IPS-15b (cell line): ENCODE measurements around the gene NSUN7.

ENCODE experiments used
- H3K27me3 ChIP-seq: one replicate; pipeline ENCODE4 v1.6.1; 2013; ENCODE audit warnings: low read length; ENCODE audit not compliant: control insufficient read depth, insufficient read depth
- H3K36me3 ChIP-seq: one replicate; pipeline ENCODE4 v1.6.1; 2013; ENCODE audit warnings: low read length; ENCODE audit not compliant: control insufficient read depth, insufficient read depth
- H3K4me1 ChIP-seq: one replicate; pipeline ENCODE4 v1.6.1; 2013; ENCODE audit warnings: mild to moderate bottlenecking, low read length; ENCODE audit not compliant: control insufficient read depth, insufficient read depth
- H3K4me3 ChIP-seq: one replicate; pipeline ENCODE4 v1.5.1; 2013; ENCODE audit warnings: low read depth, low read length
- H3K9ac ChIP-seq: one replicate; pipeline ENCODE4 v1.6.1; 2013; ENCODE audit warnings: low read depth, mild to moderate bottlenecking, low read length
- H3K9me3 ChIP-seq: one replicate; pipeline ENCODE4 v1.6.1; 2013; ENCODE audit warnings: mild to moderate bottlenecking, low read length; ENCODE audit not compliant: control insufficient read depth, insufficient read depth

The NSUN7 gene

DNA sequence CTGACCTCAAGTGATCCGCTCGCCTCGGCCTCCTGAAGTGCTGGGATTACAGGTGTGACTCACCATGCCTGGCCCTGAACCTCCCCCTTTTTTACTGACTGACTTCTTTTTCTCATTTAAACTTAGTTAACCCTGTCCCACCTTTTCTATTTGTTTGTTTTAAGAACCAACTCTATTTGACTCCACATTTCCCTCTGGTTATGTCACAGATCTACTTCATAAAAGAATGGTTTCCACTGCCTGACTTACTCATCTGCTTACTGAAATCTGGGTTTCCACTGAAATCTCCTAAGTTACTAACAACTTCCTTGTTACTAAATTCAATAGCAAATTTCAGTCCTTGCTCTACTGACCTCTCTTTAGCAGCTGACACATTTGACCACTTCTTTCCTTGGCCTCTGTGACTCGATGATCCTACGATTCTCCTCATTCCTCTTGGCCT is 28.0 kb upstream of the NSUN7 start:
- H3K4me1 ChIP-seq = peaks cover 7% of the 10 kb centered on the region
- no peak overlapping the region for H3K9ac ChIP-seq
- H3K4me3 ChIP-seq = no peak overlapping the region
- H3K27me3 ChIP-seq = no peaks in the 10 kb centered on the region
- H3K9me3 ChIP-seq = no peaks in the 10 kb centered on the region
- no peaks in the 10 kb centered on the region for H3K36me3 ChIP-seq

- Histone ChIP-seq H3K4me1 (peaks cover 7% of the 10 kb centered on the region), H3K27me3 (no peaks in the 10 kb centered on the region), H3K36me3 (no peaks in the 10 kb centered on the region), H3K9ac (no peak overlapping the region), H3K9me3 (no peaks in the 10 kb centered on the region), H3K4me3 (no peak overlapping the region)
Observed at GRCh38 chr4:40722576-40723161, 27.1 kb upstream of the NSUN7 start.

GRCh38 chr4:40723728-40724127 is 26.0 kb upstream of the NSUN7 start:
- no peaks in the 10 kb centered on the region for H3K27me3 ChIP-seq
- no peaks in the 10 kb centered on the region for H3K36me3 ChIP-seq
- H3K4me3 ChIP-seq = no peak overlapping the region
- no peaks in the 10 kb centered on the region for H3K9me3 ChIP-seq
- H3K4me1 ChIP-seq = peaks cover 5% of the 10 kb centered on the region
- no peak overlapping the region for H3K9ac ChIP-seq

- Histone ChIP-seq H3K4me1 (peaks cover 7% of the 10 kb centered on the region), H3K36me3 (no peaks in the 10 kb centered on the region), H3K4me3 (no peak overlapping the region), H3K9ac (no peak overlapping the region), H3K9me3 (no peaks in the 10 kb centered on the region), H3K27me3 (no peaks in the 10 kb centered on the region)
Observed at GRCh38 chr4:40728333-40728732, 21.4 kb upstream of the NSUN7 start.

- Histone ChIP-seq H3K9ac (no peak overlapping the region), H3K27me3 (no peaks in the 10 kb centered on the region), H3K4me3 (no peak overlapping the region), H3K4me1 (peaks cover 7% of the 10 kb centered on the region), H3K9me3 (no peaks in the 10 kb centered on the region), H3K36me3 (no peaks in the 10 kb centered on the region)
Observed at GRCh38 chr4:40729555-40729954, 20.2 kb upstream of the NSUN7 start.

DNA sequence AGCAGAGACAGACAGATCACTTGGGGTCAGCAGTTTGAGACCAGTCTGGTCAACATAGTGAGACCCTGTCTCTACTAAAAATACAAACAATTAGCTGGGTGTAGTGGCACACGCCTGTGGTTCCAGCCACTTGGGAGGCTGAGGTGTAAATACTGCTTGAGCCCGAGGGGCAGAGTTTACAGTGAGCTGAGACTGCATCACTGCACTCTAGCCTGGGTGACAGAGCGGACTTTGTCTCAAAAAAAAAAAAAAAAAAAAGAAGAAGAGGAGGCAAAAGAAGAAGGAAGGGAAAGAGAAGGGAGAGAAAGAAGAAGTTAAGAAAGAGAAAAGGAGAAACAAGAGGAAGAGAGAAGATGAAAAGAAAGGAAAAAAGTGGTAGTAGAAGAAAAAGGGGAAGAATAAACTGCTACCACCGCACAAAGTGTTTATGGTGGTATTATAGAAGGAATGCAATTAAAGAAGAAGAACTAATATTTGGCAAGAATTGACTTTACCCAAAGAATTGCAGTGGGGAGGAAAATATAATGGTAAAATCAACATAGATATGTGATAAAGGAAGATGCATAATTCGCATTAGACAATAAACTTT is 19.6 kb upstream of the NSUN7 start:
- H3K4me1 ChIP-seq = peaks cover 7% of the 10 kb centered on the region
- H3K27me3 ChIP-seq = no peaks in the 10 kb centered on the region
- no peak overlapping the region for H3K9ac ChIP-seq
- no peaks in the 10 kb centered on the region for H3K9me3 ChIP-seq
- no peaks in the 10 kb centered on the region for H3K36me3 ChIP-seq
- H3K4me3 ChIP-seq = no peak overlapping the region

GRCh38 chr4:40731361-40731760 is 18.4 kb upstream of the NSUN7 start:
- Histone ChIP-seq H3K9ac (no peak overlapping the region), H3K9me3 (no peaks in the 10 kb centered on the region), H3K4me3 (no peak overlapping the region), H3K27me3 (no peaks in the 10 kb centered on the region), H3K4me1 (peaks cover 7% of the 10 kb centered on the region), H3K36me3 (no peaks in the 10 kb centered on the region)

DNA sequence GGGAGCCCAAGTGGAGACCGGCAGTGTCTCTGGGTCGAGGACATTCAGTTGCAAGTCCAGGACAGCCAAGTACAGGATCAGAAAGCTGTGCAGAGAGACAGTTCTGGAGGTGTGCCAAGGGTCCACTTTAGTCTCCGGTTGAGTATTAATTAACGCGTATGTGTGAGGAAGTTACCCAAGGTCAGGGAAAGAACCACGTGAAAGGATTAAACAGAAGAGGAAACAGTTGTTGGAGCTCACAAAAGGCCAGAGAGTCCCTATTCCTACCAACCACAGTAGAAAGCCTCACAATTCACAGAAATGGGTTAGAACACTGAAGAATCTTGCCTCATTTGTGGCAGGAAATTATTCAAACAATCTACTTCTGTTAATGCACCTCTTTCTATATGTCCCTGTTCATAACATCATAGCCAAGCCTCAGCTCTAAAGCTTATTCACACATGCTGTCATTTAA is 17.9 kb upstream of the NSUN7 start:
- Histone ChIP-seq H3K4me1 (peaks cover 7% of the 10 kb centered on the region), H3K36me3 (no peaks in the 10 kb centered on the region), H3K9me3 (no peaks in the 10 kb centered on the region), H3K27me3 (no peaks in the 10 kb centered on the region), H3K9ac (no peak overlapping the region), H3K4me3 (no peak overlapping the region)

GRCh38 chr4:40733752-40734151 is 16.0 kb upstream of the NSUN7 start:
- no peaks in the 10 kb centered on the region for H3K27me3 ChIP-seq
- no peak overlapping the region for H3K4me3 ChIP-seq
- no peaks in the 10 kb centered on the region for H3K36me3 ChIP-seq
- peaks cover 4% of the 10 kb centered on the region for H3K4me1 ChIP-seq
- H3K9ac ChIP-seq = no peak overlapping the region
- H3K9me3 ChIP-seq = no peaks in the 10 kb centered on the region

DNA sequence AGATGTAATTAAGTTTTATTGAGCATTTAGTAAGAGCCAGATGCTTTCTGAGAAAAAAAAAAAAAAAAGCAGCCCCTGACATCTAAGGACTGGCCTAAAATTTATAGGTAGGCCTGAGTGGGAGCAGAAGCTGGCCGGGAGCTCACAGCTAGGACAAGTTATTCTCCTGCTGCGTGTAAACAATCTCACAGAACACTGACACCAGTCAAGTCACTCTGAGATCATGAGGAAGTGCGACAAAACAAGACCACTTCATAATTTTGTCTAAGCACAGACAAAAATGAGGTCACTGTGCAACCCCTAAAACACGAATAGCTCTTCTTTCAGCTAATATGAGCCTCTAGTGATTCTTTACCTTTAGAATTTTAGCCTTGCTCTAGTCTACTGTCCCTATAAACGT is 15.3 kb upstream of the NSUN7 start:
- no peaks in the 10 kb centered on the region for H3K36me3 ChIP-seq
- no peak overlapping the region for H3K4me3 ChIP-seq
- peaks cover 4% of the 10 kb centered on the region for H3K4me1 ChIP-seq
- H3K9me3 ChIP-seq = no peaks in the 10 kb centered on the region
- no peaks in the 10 kb centered on the region for H3K27me3 ChIP-seq
- H3K9ac ChIP-seq = no peak overlapping the region

DNA sequence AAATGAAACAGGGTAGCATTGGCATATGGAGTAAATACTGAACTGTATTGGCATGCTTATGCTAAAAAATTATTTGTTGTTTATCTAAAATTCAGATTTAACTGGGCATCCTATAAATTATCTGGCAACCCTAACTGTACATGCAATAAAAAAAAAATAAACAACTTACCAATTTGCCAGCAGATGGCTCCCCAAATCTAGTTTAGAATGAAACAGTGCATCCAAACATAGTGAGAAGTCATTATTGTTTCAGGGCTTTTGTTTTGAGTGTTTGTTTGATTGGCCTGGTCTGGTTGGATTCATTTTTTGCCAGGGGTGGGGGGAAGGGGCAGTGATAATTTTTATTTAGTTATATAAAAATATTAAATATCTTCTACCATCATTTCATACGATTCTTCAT is 12.8 kb upstream of the NSUN7 start:
- Histone ChIP-seq H3K4me1 (peaks cover 1% of the 10 kb centered on the region), H3K36me3 (no peaks in the 10 kb centered on the region), H3K4me3 (no peak overlapping the region), H3K27me3 (no peaks in the 10 kb centered on the region), H3K9ac (no peak overlapping the region), H3K9me3 (no peaks in the 10 kb centered on the region)

GRCh38 chr4:40737879-40738278 is 11.9 kb upstream of the NSUN7 start:
- no peaks in the 10 kb centered on the region for H3K4me1 ChIP-seq
- H3K9me3 ChIP-seq = no peaks in the 10 kb centered on the region
- no peaks in the 10 kb centered on the region for H3K36me3 ChIP-seq

More at GRCh38 chr4:40737879-40738278, 11.9 kb upstream of the NSUN7 start:
- Histone ChIP-seq H3K9ac (no peak overlapping the region), H3K4me3 (no peak overlapping the region), H3K27me3 (no peaks in the 10 kb centered on the region)
